GM18508 (cell line): ENCODE results near the gene TBC1D24.
A peak's percentile ranks its signal among the peaks of the same experiment; 100 is the strongest.
"Not testable (repeated sequence)": the region's sequence is repeated elsewhere in the genome, so short reads cannot be mapped to it uniquely, and the experiment has no call there.

ENCODE experiments used
- ATAC-seq: cut with Tn5 transposase; IDR thresholded peaks from one replicate; pipeline ENCODE4 v1.9.1; 2021; ENCODE audit warnings: moderate number of reproducible peaks; ENCODE audit not compliant: insufficient read depth, unreplicated experiment

TBC1D24 gene

GRCh38 chr16:2474877-2475412, at the start of gene TBC1D24:
TSS of gene TBC1D24 (plus strand) at chr16:2475127. CDS start at chr16:2496149, 21,022 bp downstream.
- ATAC-seq, result no peak

- ATAC-seq, result no peak
Measured at GRCh38 chr16:2425825-2426430, 49.0 kb upstream of the TBC1D24 start.

- ATAC-seq, result no peak
Measured at GRCh38 chr16:2426941-2427361, 48.0 kb upstream of the TBC1D24 start.

- ATAC-seq, result no peak
Measured at GRCh38 chr16:2427526-2427925, 47.4 kb upstream of the TBC1D24 start.

- no peak for ATAC-seq
Measured at GRCh38 chr16:2428051-2428783, 46.7 kb upstream of the TBC1D24 start.

- ATAC-seq, result no peak
Measured at GRCh38 chr16:2428784-2429033, 46.2 kb upstream of the TBC1D24 start.

- peak; percentile 43 for ATAC-seq
Measured at GRCh38 chr16:2429034-2429770, 45.7 kb upstream of the TBC1D24 start, which contains the start of gene CCNF. TSS of gene CCNF (plus strand) at chr16:2429447. CDS start at chr16:2429482, 35 bp downstream.

- ATAC-seq, result no peak
Measured at GRCh38 chr16:2429771-2430663, 44.9 kb upstream of the TBC1D24 start.

GRCh38 chr16:2432286-2432685, 42.6 kb upstream of the TBC1D24 start:
- no peak for ATAC-seq

GRCh38 chr16:2432801-2433505, 42.0 kb upstream of the TBC1D24 start:
- ATAC-seq, result no peak

GRCh38 chr16:2435236-2435635, 39.7 kb upstream of the TBC1D24 start:
- ATAC-seq, result not testable (repeated sequence)

- ATAC-seq, result no peak
Measured at GRCh38 chr16:2436110-2436509, 38.8 kb upstream of the TBC1D24 start.

GRCh38 chr16:2437032-2437790, 37.7 kb upstream of the TBC1D24 start:
- no peak for ATAC-seq

GRCh38 chr16:2438121-2438520, 36.8 kb upstream of the TBC1D24 start:
- no peak for ATAC-seq

- no peak for ATAC-seq
Measured at GRCh38 chr16:2439598-2439997, 35.3 kb upstream of the TBC1D24 start.

GRCh38 chr16:2441143-2441804, 33.7 kb upstream of the TBC1D24 start:
- not testable (repeated sequence) for ATAC-seq

- ATAC-seq, result no peak
Measured at GRCh38 chr16:2443555-2443954, 31.4 kb upstream of the TBC1D24 start.

GRCh38 chr16:2447920-2448583, 26.9 kb upstream of the TBC1D24 start:
- no peak for ATAC-seq
